PC-3 (cell line): ENCODE measurements around the gene PTTG2. TPM values are rescaled to one million over a fixed set of nuclear protein-coding genes. Genes with fewer than 3 reads are reported as not detected.
A peak's percentile ranks its signal among the peaks of the same experiment; 100 is the strongest.

Experiments
- ATAC-seq: fragments of 200-7000 bp; cut with Tn5 transposase; 2 replicates; pipeline ENCODE4 v1.9.1; 2020; ENCODE audit warnings: mild to moderate bottlenecking, moderate library complexity
- BruUV-seq: library from RNA; stranded (reverse); fragments of 400-500 nt; replicated peaks from 2 replicates; lab custom pipeline; 2021; lab: Mats Ljungman, UMichigan
- CTCF ChIA-PET: fragments of 300-600 bp; sonication (Branson Sonifier 250); formaldehyde crosslinking; loops from one replicate; lab custom pipeline; 2022; ENCODE audit warnings: antibody characterized with exemption; lab: Charles Lee
- POLR2A ChIA-PET: fragments of 300-600 bp; sonication (Branson Sonifier 250); formaldehyde crosslinking; loops from one replicate; lab custom pipeline; 2022; ENCODE audit warnings: antibody characterized with exemption; ENCODE audit not compliant: unreplicated experiment; lab: Charles Lee
- DNase-seq: peaks from one replicate; pipeline ENCODE4 v3.0.0-alpha.2; 2015
- H2AFZ ChIP-seq: fragments of 300-600 bp; sonication (generic); 2 replicates; pipeline ENCODE4 v1.6.0; 2016; ENCODE audit warnings: antibody characterized with exemption, low read length
- H3F3A ChIP-seq: fragments of 300-600 bp; sonication (generic); one replicate; pipeline ENCODE4 v1.6.0; 2017; ENCODE audit warnings: antibody characterized with exemption, low read length, control low read depth, mild to moderate bottlenecking; ENCODE audit not compliant: unreplicated experiment
- H3K27ac ChIP-seq: fragments of 300-600 bp; sonication (generic); 2 replicates; pipeline ENCODE4 v1.5.1; 2016; ENCODE audit warnings: mild to moderate bottlenecking, low read length
- H3K27me3 ChIP-seq: fragments of 300-600 bp; sonication (generic); 2 replicates; pipeline ENCODE4 v1.6.1; 2016; ENCODE audit warnings: low read length, mixed read lengths
- H3K36me3 ChIP-seq: fragments of 300-600 bp; sonication (generic); 2 replicates; pipeline ENCODE4 v1.6.1; 2016; ENCODE audit warnings: low read depth, mixed run types, low read length, mixed read lengths
- H3K4me1 ChIP-seq: fragments of 300-600 bp; sonication (generic); 2 replicates; pipeline ENCODE4 v1.5.1; 2016; ENCODE audit warnings: low read length; ENCODE audit not compliant: insufficient read depth
- H3K4me2 ChIP-seq: fragments of 300-600 bp; sonication (generic); 2 replicates; pipeline ENCODE4 v1.6.0; 2016; ENCODE audit warnings: low read length
- H3K4me3 ChIP-seq: fragments of 300-600 bp; sonication (generic); 2 replicates; pipeline ENCODE4 v1.5.1; 2016; ENCODE audit warnings: mild to moderate bottlenecking, low read length, mixed read lengths
- H3K79me2 ChIP-seq: fragments of 300-600 bp; sonication (generic); 2 replicates; pipeline ENCODE4 v1.6.1; 2017; ENCODE audit warnings: low read length, mixed read lengths
- H3K9ac ChIP-seq: fragments of 300-600 bp; sonication (generic); 2 replicates; pipeline ENCODE4 v1.6.0; 2016; ENCODE audit warnings: mild to moderate bottlenecking, low read length
- H3K9me2 ChIP-seq: fragments of 300-600 bp; sonication (generic); replicated peaks from 2 replicates; pipeline ENCODE4 v1.6.1; 2016; ENCODE audit warnings: mixed run types, low read length, mixed read lengths
- H3K9me3 ChIP-seq: fragments of 300-600 bp; sonication (generic); 2 replicates; pipeline ENCODE4 v1.6.1; 2016; ENCODE audit warnings: low read length, mixed read lengths
- H4K20me1 ChIP-seq: fragments of 300-600 bp; sonication (generic); 2 replicates; pipeline ENCODE4 v1.6.1; 2016; ENCODE audit warnings: low read length, mixed read lengths
- CTCF ChIP-seq: fragments of 300-600 bp; sonication (generic); conservative IDR thresholded peaks from 2 replicates; pipeline ENCODE4 v1.5.1; 2017; ENCODE audit warnings: antibody characterized with exemption, low read depth, mild to moderate bottlenecking, low read length
- EZH2 ChIP-seq: fragments of 300-600 bp; sonication (generic); IDR thresholded peaks from one replicate; pipeline ENCODE4 v1.6.1; 2017; ENCODE audit warnings: antibody characterized with exemption, mild to moderate bottlenecking, low read length; ENCODE audit not compliant: unreplicated experiment
- EZH2phosphoT487 ChIP-seq: fragments of 300-600 bp; sonication (generic); IDR thresholded peaks from 2 replicates; pipeline ENCODE4 v1.6.1; 2018; ENCODE audit warnings: mild to moderate bottlenecking, antibody characterized with exemption, low read length, borderline replicate concordance
- intact Hi-C: fragments of 100-400 bp; cut with micrococcal nuclease; formaldehyde crosslinking; loops from 2 replicates; pipeline ENCODE4 v1.9.0; 2023
- total RNA-seq: library from RNA; depleted of rRNA; stranded (reverse); fragments of >200 nt; gene quantifications from 2 replicates; pipeline ENCODE4 v1.2.3, GENCODE V29; 2014

Gene PTTG2
- total RNA-seq, 1 experiment from 2014 or later = not detected

- no peak overlapping the region for H3K27ac ChIP-seq
- H3F3A ChIP-seq = no peaks in the 10 kb centered on the region
- H3K79me2 ChIP-seq = peaks cover 21% of the 10 kb centered on the region
- H3K9me2 ChIP-seq = no peaks in the 10 kb centered on the region
- H3K4me3 ChIP-seq = no peak overlapping the region
- peak overlapping the region; percentile 57; the same call in 1 of the 2 replicates for H3K4me2 ChIP-seq
- TF ChIP-seq EZH2phosphoT487 = no peak
- TF ChIP-seq CTCF = no peak
- TF ChIP-seq EZH2 = no peak
- ChIA-PET POLR2A (no interaction called here), CTCF (no interaction called here)
- intact Hi-C loops = loop anchor here (5.0 to 10.0 kb wide), 4 partner anchors 39 to 172 kb away; partner anchors contain the start of gene TBC1D1
- no peaks in the 10 kb centered on the region for H3K36me3 ChIP-seq
- no peaks in the 10 kb centered on the region for H3K27me3 ChIP-seq
- peak overlapping the region; percentile 57; the same call in 1 of the 2 replicates for H2AFZ ChIP-seq
- no TSS peak for BruUV-seq
- ATAC-seq = no peak
- no peak for DNase-seq
- no peaks in the 10 kb centered on the region for H4K20me1 ChIP-seq
- no peak overlapping the region for H3K9ac ChIP-seq
- H3K4me1 ChIP-seq = peaks cover 10% of the 10 kb centered on the region
- H3K9me3 ChIP-seq = no peaks in the 10 kb centered on the region
Observed at GRCh38 chr4:37976507-37976906, 16.3 kb downstream of the PTTG2 start.

GRCh38 chr4:37976991-37977470 lies 16.8 kb downstream of the PTTG2 start:
- H3K79me2 ChIP-seq = peaks cover 22% of the 10 kb centered on the region
- peak overlapping the region; percentile 76; the same call in 1 of the 2 replicates for H2AFZ ChIP-seq
- peak overlapping the region; percentile 84; the same call in 1 of the 2 replicates for H3K4me2 ChIP-seq
- BruUV-seq = no TSS peak
- peak overlapping the region; percentile 74; the same call in 1 of the 2 replicates for H3K9ac ChIP-seq
- ChIA-PET POLR2A (no interaction called here), CTCF (interaction anchor here (0.6 kb wide), 1 partner anchor 515 kb away, joined by 3 read pairs; no protein-coding TSS in a partner anchor)
- no peaks in the 10 kb centered on the region for H3K9me2 ChIP-seq
- ATAC-seq (peak; percentile 64), DNase-seq (peak; percentile 53)
- H3K27ac ChIP-seq = no peak overlapping the region
- H3K9me3 ChIP-seq = no peaks in the 10 kb centered on the region
- H3K4me3 ChIP-seq = peak overlapping the region; percentile 67
- no peaks in the 10 kb centered on the region for H3K36me3 ChIP-seq
- peaks cover 10% of the 10 kb centered on the region for H3K4me1 ChIP-seq
- intact Hi-C loops = loop anchor here (5.0 to 10.0 kb wide), 4 partner anchors 40 to 172 kb away; partner anchors contain the start of gene TBC1D1
- H3F3A ChIP-seq = no peaks in the 10 kb centered on the region
- H4K20me1 ChIP-seq = no peaks in the 10 kb centered on the region
- TF ChIP-seq EZH2 = no peak
- no peak for TF ChIP-seq EZH2phosphoT487
- TF ChIP-seq CTCF = no peak
- H3K27me3 ChIP-seq = no peaks in the 10 kb centered on the region
